Endothelial cell of umbilical vein (primary cell): Measurements from ENCODE around the gene LY6G6C.

Experiments
- EZH2 ChIP-seq: IDR thresholded peaks from 2 replicates; pipeline ENCODE4 v1.6.1; 2012; ENCODE audit warnings: borderline replicate concordance, low read depth, mild to moderate bottlenecking, moderate library complexity, low read length, inconsistent platforms; ENCODE audit not compliant: severe bottlenecking
- FOS ChIP-seq: IDR thresholded peaks from 2 replicates; pipeline ENCODE4 v1.6.1; 2011; ENCODE audit warnings: mild to moderate bottlenecking, low read length, moderate library complexity, borderline replicate concordance; ENCODE audit not compliant: insufficient read depth
- GATA2 ChIP-seq: IDR thresholded peaks from 2 replicates; pipeline ENCODE4 v1.7.0; 2011; ENCODE audit warnings: low read depth, mild to moderate bottlenecking, moderate library complexity, mixed read lengths, low read length; ENCODE audit not compliant: insufficient read length, insufficient read depth
- JUN ChIP-seq: IDR thresholded peaks from 2 replicates; pipeline ENCODE4 v1.6.1; 2011; ENCODE audit warnings: borderline replicate concordance, low read depth; ENCODE audit not compliant: insufficient read length, insufficient read depth
- MAX ChIP-seq: IDR thresholded peaks from 2 replicates; pipeline ENCODE4 v1.6.1; 2011; ENCODE audit not compliant: insufficient read depth, insufficient read length
- MYC ChIP-seq: IDR thresholded peaks from one replicate; pipeline ENCODE4 v1.6.1; 2011; ENCODE audit warnings: mild to moderate bottlenecking, low read depth, low read length
- POLR2A ChIP-seq: IDR thresholded peaks from 2 replicates; pipeline ENCODE4 v1.6.1; 2012; ENCODE audit warnings: low read depth, mild to moderate bottlenecking, control low read depth, low read length
- POLR2AphosphoS5 ChIP-seq: IDR thresholded peaks from 2 replicates; pipeline ENCODE4 v1.6.1; 2012; ENCODE audit warnings: low read depth, mild to moderate bottlenecking, control low read depth, low read length, moderate library complexity; ENCODE audit not compliant: insufficient read depth
- TF ChIP-seq, protein P1 (sequence below), 2 donors: IDR thresholded peaks; 1 replicate in 1 of 2; 2 replicates in 1 of 2; pipeline ENCODE4 v1.5.1; 2011; ENCODE audit warnings: low read length in 2 of 2, mild to moderate bottlenecking in 2 of 2, moderate library complexity in 2 of 2, control low read depth in 1 of 2, inconsistent platforms in 1 of 2, low read depth in 1 of 2; ENCODE audit not compliant: insufficient read depth in 1 of 2; ENCODE audit errors: extremely low read depth in 1 of 2

DNA sequence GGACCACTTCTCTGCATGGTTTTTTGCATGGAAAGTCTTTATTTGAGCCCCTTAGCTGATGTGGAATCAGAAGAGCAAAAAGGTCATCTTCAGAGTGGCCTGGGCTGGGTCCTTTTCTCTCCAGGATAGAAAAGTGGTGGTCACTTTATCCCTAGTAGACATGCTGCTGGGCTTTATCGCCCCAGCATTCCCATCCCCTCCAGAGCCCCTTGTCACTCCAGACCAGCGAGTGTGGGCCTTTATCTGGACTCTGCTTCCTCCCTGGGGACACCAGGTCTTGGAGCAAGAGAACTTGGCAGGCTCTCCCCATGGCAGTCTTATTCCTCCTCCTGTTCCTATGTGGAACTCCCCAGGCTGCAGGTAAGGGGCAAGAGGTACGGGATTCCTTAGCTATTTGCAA, 14.9 kb downstream of the LY6G6C start, which contains the start of gene LY6G6F:
- TF ChIP-seq POLR2A (no peak), MYC (no peak), EZH2 (no peak), POLR2AphosphoS5 (no peak), MAX (no peak), FOS (no peak), JUN (no peak), GATA2 (no peak)
- TF ChIP-seq, protein P1, sequence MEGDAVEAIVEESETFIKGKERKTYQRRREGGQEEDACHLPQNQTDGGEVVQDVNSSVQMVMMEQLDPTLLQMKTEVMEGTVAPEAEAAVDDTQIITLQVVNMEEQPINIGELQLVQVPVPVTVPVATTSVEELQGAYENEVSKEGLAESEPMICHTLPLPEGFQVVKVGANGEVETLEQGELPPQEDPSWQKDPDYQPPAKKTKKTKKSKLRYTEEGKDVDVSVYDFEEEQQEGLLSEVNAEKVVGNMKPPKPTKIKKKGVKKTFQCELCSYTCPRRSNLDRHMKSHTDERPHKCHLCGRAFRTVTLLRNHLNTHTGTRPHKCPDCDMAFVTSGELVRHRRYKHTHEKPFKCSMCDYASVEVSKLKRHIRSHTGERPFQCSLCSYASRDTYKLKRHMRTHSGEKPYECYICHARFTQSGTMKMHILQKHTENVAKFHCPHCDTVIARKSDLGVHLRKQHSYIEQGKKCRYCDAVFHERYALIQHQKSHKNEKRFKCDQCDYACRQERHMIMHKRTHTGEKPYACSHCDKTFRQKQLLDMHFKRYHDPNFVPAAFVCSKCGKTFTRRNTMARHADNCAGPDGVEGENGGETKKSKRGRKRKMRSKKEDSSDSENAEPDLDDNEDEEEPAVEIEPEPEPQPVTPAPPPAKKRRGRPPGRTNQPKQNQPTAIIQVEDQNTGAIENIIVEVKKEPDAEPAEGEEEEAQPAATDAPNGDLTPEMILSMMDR (IDR thresholded peaks at IDR 0.05; ENCODE audit: extremely low read depth in 1 of 2, insufficient read depth in 1 of 2, low read depth in 1 of 2, low read length in 2 of 2), result no peak
